ENCODE measurements around the gene CEBPA.
"Not testable (repeated sequence)": the region's sequence is repeated elsewhere in the genome, so short reads cannot be mapped to it uniquely, and the experiment has no call there.

The CEBPA gene

DNA sequence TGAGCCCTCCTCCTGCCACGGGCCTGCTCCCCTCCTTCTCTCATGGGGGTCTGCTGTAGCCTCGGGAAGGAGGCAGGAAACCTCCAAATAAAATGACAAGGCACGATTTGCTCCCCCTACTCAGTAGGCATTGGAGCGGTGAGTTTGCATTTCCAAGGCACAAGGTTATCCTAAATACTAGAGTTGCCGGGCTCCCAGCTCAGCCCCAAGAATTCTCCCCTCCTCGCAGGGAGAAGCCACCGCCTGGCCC is 1.5 kb downstream of the CEBPA start:
- DNase-seq (ENCODE audit: low read depth in 3 of 3): no peak

DNA sequence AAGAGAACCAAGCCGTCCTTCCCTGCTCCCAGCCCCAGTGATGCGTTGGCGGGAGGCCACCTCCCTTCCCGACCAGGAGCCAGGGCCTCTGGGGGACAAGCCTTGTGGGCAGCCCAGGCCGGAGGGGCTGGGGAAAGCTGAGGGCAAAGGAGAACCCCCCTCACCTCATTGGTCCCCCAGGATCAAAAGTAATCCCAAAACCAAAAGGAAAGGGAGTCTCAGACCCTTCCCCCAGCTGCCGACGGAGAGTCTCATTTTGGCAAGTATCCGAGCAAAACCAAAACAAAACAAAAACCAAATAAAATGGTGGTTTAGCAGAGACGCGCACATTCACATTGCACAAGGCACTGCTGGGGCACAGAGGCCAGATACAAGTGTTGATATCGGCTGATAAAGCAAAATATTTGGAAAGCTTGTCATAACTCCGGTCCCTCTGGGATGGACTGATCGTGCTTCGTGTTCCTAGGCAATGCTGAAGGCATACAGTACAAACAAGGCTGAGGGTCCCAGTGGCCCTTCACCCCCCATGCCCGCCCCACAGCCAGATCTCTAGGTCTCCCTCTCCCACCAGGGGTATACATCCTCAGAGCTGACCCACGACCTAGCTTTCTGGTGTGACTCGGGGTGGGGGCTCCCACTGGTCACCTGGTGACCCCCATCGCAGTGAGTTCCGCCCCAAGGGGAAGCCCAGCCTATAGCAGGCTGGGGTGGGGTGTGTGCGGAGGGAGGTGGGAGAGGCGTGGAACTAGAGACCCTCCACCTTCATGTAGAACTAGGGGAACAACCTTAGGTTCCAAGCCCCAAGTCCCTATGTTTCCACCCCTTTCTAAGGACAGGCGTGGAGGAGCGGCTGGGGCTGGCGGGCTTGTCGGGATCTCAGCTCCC is 2.1 kb downstream of the CEBPA start:
- DNase-seq (ENCODE audit: low read depth in 3 of 3): no peak

DNA sequence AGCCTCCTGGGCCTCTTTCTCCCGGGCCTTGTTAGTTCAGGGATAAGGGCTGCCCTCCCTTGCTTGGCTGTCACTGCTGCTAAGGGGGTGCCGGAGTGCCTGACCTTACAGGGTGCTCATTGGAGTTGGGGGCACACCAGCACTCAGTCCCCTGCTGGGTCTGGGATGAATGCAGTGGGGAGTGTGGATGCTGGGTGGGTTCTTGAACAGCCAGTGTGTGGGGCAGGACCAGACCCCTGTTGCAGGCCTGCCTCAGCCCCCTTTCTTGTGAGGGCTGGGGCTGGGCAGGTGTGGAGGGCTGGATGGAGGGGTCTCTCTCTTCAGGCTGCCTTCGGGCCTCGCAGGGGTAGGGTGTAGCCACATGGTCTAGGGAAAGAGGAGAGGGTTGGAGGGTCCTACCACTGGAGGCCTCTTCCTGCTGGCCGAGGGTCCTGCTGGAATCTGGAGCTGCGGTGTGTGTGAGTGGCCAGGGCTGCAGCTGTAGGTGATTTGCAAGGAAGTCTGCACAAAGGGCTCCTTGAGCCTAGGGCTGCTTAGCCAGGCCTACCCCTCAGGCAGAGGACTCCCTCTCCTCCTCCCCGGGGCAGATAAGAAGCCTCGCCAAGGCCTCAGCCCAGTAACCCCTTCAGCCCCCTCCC is 3.2 kb downstream of the CEBPA start:
- DNase-seq (ENCODE audit: low read depth in 3 of 3): no peak

DNA sequence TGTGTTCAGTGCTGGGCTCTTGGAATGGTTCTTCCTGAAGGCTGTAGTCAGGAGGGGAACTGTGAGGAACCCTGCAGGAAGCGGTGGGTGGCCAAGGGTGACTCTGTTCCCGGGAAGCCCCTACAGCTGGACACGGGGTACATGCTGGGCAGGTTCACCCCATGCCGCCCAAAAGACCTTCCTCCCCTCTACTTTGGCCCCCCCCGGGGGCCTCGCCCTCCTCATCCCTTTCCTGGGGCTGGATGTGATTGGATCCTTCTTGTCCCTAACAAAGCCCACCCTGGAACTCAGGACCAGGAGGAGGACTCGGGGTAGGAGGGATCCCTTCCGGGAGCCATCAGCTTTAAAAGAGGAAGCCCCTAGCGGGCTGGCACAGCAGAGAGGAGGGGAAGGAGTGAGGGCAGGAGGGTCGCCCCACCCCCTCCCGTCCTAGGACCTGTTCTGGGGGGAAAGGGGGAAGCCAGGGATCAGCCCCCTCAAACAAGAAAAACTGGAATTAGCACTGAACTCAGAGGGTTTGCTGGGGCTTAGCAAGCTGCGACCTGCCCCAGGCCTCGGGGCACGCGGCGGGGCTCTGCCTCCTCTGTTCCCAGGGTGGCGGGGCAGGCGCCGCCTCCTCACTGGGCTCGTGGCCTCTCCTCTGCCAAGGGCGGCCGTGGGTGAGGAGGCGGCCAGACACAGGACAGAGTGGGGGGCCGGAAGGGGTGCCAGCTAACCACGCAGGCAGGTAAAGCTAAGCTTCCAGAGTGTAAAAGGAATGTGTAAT is 4.0 kb downstream of the CEBPA start:
- DNase-seq (ENCODE audit: low read depth in 3 of 3): no peak

DNA sequence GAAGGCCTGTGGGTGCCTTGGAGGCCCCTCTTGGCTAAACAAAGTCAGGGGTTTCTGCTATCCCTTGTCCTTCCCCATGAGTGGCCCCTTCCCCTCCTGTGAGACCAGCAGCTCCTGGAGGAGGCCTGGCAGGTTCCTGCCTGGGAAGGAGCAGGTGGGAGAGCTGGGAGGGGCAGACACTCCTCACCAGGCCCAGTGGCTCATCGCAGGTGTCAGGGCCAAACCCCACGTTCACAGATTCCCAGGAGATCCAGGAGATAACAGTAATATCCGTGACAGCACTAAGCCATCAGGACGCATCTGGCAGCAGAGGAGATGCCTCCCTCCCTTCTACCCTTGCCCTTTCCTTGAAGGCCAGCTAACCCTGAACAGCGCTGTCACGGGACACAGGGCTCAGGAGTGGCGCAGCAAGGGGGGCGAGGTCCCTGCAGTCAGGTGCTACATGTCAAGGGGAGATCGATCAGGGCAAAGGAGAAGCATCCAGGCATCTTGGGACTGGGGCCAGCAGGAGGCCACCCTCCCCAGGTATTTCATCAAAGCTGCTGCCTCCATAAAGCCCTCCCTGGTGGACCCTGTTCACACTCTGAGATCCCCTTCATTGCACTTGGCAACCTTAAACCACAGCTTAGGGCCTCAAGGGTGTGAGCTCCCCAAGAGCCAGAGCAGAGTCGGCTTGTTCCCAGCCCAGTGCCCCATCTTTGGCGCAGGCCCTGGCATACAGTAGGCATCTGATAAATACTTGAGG is 4.8 kb downstream of the CEBPA start:
- DNase-seq (ENCODE audit: low read depth in 3 of 3): no peak

DNA sequence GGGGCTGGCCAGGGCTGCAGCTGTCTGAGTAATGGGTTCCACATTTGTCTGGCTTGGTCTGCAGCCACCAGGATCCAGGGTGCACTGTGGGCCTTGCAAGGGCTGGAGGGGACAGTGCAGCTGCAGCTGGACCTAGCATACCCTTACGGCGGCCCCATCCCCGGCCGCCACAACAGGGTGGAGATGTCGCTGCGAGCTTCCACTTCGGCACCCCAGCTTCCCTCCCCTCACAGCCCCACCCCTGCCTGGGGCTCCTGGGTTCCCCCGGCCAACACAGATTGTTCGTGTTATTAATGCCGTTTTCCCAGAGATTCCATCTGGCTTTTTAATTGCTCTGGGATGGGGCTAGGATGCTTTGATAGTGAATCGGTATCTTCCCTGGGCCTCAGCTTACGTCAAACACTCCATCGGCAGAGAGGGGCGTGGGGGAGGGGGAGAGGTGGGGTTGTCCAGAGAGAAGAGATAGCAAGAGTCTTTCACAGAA is 5.8 kb downstream of the CEBPA start:
- no peak for DNase-seq (ENCODE audit: low read depth in 3 of 3)

DNA sequence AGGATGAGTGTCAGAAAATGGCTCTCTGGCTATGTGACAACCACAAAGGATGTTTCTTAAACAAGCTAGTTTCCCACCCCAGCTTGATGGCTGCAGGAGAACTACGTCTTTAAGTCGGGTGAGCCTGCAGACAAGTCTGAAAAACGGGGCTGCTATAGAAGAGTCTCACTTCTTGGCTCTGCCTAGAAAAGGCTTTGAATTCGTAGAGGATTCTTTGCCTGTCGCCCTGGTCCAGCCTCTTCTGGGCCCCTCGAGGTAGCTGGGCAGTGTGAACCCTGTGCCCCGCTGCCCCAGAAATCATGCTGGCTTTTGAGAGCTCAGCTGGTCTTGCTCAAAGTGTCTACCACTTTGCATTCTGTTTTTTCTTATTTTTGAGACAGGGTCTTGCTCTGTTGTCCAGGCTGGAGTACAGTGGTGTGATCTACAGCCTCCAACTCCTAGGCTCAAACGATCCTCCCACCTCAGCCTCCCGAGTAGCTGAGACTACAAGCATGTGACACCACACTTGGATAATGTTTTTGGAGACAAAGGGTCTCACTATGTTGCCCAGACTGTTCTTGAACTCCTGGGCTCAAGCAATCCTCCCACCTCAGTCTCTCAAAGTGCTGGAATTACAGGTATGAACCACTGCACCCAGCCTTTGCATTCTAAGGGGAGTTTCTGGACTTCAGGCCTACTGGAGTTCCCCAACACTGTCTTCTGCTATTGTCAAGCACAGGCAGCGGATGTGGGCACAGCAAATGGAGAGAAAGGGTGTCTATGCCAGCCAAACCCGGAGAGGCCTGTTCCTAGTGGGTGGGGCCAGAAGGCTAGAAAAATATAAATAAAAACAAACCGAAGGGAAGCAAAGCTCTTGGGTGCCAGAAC is 6.5 kb downstream of the CEBPA start:
- no peak for DNase-seq (ENCODE audit: low read depth in 3 of 3)

DNA sequence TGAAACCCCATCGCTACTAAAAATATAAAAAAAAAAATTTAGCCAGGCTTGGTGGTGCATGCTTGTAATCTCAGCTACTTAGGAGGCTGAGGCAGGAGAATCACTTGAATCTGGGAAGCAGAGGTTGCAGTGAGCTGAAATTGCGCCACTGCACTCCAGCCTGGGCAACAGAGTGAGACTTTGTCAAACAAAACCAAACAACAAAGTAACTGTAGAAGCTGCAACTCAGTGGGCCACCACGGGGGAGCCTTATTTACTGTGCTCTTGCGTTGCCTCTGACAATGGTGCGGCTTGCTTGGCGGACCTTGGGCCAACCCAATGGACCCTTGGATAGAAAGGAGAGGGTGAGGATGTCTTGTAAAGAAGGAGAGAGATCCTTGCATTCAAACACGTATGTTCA is 7.3 kb downstream of the CEBPA start:
- DNase-seq (ENCODE audit: low read depth in 3 of 3): not testable (repeated sequence)

DNA sequence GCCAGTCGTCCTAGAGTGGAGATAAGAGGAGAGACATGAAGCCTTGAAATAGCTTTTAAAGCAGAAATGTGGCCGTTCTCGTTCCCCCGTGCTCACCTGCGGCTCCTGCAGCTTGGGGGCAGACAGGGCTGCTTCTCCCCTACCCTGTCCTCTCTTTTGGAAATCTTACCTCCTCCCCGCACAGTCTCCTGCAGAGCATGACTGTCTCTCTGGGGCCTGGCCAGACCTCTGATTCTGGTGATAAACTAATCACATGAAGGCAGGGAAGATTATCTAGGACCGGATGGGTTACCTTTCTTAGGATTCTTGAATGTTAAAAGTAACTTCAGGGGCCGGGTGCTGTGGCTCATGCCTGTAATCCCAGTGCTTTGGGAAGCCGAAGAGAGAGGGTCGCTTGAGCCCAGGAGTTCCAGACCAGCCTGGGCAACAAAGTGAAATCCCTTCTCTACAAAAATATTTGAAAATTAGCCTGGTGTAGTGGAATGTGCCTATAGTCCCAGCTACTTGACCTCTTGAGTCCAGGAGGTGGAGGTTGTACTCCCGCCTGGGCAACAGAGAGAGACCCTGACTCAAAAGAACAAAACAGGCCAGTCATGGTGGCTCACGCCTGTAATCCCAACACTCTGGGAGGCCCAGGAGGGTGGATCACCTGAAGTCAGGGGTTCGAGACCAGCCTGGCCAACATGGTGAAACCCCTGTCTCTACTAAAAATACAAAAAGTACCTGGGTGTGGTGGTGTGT is 8.1 kb downstream of the CEBPA start:
- DNase-seq (ENCODE audit: low read depth in 3 of 3): no peak

DNA sequence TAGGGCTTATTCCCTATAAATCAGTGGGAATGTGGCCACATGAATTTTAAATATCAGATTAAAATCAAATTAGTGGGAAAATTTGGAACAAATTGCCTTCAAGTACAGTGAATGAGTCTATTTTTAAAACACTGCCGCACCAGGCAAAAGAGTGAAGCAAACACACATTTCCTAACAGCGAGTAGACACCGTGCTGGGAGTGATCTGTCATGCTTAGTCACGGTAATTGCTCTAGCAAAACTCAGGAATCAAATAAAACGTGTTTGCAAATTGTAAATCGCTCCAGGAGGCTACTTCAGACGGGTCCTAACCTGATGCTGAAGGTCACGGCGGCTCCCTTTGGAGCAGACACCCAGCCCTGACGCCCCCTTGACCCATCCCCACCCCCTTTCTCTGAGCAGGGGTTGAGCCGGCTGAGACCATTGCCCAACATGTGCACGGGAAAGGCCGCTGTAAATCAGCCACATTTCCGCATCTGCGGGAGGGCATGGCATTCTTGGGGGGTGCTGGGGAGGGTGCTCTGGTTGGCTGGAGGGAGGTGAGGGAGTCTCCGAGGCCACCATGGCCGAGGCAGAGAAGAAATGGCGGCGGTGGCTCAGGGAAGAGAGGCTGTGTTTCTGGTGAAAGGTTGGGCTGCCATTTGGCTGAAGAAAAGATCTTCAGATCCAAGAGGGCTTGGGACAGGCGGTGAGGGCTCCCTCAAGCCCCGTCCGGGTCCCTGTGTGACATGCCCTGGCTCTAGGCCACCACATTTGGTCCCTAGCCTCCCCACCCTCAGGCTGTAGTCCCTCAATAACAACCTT is 8.9 kb downstream of the CEBPA start:
- no peak for DNase-seq (ENCODE audit: low read depth in 3 of 3)

DNA sequence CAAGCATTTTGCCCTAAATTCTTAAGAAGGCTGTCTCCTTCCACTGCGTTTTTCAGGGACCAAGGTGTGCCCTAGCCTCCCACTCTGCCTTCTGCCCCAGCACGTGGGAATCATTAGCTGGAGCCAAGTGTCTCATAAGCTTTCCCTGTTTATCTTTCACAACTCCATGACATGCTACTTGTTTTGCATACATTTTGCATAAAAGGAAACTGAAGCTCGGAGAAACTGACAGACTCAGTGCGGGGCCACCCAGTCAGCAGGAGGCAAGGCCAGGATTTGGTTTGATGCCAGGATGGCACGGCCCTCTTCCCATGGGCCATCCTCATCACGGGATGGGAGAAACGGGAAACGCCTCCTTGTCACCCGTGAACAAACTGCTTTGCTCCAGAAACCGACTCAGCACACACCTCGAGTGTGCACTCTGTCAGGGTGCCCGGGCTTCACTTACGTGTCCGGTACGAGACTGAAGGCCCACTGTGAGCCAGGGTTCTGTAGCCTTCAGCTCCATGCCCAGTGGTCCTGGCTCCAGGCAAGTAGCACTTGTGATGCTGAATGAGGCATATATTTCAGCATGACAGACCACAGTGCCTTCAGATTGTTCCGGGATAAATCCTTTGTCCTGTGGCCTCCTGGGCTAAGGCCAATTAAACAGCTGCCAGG is 9.6 kb downstream of the CEBPA start:
- DNase-seq (ENCODE audit: low read depth in 3 of 3): no peak

DNA sequence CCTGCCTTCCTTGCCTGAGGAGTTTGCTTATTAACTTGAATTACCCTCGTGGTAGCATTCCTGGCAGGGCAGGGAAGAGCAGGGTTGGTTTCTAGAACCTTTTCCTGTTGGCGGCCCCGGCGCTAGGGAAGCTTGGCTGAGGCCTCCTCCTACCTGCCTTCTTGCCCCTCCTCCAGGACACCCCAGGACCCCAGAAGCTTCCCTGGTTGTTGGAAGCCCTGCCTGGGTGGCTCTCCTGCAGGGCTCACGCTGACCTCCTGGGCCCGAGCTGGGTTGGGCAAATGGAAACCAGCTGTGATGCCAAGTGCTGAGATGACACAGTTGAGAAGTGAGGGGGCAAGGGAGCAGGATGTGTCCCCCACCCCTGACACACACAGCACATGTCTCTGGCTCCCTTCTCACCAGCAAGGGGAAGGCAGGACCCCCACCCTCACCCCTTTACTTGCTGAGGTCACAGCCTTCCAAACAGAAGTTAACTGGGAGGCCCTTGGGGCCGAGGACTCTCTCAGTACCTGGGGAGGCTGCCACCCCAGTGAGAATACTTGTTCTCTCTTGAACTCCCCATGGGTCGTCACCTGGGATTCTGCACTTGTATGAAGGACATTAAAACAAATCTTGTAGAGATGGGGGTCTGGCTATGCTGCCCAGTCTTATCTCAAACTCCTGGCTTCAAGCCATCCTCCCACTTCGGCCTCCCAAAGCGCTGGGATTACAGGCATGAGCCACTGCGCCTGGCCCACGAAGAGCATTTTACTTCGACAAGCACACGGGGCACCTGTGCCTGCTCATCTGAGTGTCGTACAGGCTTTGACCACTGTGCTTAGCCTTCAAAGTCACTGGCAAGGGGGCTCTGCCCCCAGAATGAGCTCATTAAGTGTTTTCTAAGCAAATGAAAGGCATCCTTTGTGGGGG is 10.5 kb downstream of the CEBPA start:
- DNase-seq (ENCODE audit: low read depth in 3 of 3): no peak

DNA sequence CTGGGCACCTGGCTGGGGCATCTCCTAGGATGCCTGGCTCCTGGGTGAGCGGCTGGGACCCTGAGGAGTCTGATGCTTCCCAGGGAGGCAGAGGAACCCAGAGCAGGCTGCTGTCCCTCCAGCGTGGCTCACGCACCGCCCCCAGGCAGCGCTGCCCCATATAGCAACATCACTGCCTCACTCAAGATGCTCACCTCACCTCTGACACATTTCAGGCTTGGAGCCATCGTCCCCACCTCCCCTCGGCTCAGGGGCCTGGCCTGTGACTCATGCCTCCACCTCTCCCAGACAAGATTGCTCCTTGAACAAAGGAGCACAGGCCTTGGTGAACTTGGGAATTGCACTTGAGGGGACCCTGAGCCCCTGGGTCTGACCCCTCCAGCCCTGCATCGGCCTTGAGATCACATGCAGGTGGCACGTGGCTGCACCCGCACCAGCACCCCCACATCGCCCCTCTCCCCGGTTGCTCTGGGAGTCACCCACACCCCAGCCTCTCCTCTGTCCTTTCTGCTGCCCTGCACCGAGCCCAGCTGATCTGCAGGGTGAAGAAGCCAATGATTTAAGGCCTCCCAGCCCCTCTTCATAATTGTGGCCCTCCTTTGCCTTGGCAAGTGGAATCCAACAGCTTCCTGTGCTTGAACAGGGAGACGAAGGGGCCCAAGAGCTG is 11.2 kb downstream of the CEBPA start:
- DNase-seq (ENCODE audit: low read depth in 3 of 3): no peak

DNA sequence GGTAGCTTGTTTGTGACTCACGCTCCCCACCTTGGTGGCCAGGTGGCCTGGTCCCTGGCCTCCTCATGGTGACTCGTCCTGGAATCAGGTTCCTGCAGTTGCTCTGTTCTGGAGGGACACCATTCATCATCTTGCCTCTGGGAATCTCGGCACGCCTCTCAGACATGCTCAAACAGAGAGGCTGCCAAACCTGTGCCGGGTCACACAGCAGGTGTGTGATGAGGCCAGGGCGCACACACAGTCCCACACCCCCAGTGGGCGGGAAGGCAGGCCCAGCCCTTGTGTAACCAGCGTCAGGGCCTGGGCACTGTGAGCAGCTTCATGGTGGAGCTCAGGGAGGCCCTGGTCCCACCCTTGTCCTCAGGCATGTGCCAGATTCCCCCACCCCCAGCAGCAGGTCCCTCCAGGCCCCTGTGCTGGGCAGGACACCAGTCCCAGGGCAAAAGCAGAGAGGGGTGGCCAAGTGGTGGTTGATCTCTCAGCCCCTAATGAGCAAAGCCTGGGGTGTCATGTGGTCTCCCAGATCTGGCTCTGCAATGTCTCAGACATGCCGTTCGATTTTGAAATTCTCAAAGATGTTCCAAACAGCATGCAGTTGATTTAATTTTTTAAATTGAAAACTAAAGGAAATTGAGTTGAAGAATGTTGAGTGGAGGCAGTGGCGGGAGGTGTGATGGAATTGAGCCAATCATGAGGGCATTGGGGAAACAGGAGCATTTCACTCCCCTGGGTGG is 12.1 kb downstream of the CEBPA start:
- no peak for DNase-seq (ENCODE audit: low read depth in 3 of 3)

DNA sequence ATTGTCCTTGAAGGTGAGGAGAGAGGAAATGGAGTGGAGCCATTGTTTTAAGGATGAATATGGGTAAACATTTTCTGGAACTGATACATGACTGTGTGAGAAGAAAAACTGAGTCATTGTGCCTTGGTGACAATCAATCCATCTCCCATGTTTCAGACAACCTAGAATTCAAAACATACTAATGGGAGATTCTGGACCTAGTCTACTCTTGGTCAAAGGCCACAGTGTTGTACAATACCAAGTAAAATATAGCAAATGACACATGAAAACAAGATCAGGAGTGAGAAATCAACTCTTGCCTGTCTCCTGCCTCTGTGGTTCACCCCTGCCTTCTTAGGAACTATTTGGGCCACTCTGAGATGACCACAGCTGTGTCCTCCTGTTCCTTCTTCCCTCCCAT is 13.1 kb downstream of the CEBPA start:
- DNase-seq (ENCODE audit: low read depth in 3 of 3): no peak

DNA sequence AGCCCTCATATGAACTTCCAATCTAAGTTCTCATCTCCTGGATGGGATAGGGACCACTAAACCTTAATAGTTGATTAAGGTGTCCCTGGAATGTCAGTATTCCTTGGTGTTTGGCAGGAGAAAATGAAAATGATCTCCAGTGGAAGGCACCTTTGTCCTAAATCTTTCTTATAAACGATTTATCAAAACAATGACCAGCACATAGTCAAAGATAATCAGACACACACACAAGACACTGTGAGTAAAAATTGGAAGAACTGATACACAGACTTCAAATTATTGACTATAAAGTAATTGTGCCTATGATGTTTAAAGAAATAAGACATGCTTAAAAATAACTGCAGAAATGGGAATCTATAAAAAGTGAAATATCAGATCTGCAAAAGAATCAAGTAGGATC is 13.7 kb downstream of the CEBPA start:
- no peak for DNase-seq (ENCODE audit: low read depth in 3 of 3)

DNA sequence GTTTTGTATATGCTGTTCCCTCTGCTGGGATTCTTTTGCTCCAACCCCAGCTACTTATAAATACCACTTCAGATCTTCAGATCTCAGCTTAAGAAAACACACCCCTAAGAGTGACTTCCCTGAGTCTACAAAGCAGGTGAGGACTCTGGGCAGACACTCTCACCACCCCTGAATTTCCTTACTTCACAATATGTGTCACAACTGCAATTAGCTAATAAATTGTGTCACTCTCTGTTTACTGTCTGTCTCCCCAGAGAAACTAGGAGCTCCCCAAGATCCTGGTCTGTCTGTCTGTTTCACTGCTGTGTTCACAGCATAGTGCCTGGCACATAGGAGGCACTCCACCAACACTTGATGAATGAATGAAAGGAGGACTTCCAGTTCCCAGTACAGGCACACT is 14.4 kb downstream of the CEBPA start:
- DNase-seq (ENCODE audit: low read depth in 3 of 3): no peak
